ENCODE data around the gene ACAT2. TPM values are rescaled to one million over a fixed set of nuclear protein-coding genes. Genes with fewer than 3 reads are reported as not detected.
"Not testable (repeated sequence)": the region's sequence is repeated elsewhere in the genome, so short reads cannot be mapped to it uniquely, and the experiment has no call there.

The ACAT2 gene
- total and polyA plus RNA-seq, 2 donors (not counting 1 experiment from before 2014, with no cell fraction given): 6.5 to 31.1 TPM

DNA sequence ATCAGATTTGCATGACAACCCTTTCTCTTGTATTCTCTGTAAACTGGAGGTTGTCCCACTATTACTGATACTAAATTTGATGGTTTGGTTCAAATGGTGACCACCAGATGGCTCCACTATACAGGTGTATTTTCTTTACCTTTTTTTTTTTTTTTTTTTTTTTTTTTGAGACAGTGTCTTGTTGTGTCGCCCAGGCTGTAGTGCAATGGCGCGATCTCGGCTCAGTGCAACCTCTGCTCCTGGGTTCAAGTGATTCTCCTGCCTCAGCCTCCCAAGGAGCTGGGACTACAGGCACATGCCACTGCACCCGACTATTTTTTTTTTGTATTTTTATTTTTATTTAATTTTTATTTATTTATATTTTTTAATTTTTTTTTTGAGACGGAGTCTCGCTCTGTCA lies 41.1 kb upstream of the ACAT2 start:
- TF ChIP-seq CTCF (IDR thresholded peaks at IDR 0.05) (peak; percentile 77), EZH2 (IDR thresholded peaks at IDR 0.05; ENCODE audit: borderline replicate concordance, insufficient read depth, low read depth, low read length, poor library complexity, severe bottlenecking) (no peak)
- H3K9me3 Mint-ChIP-seq (ENCODE audit: insufficient read depth): no peaks in the 10 kb centered on the region

GRCh38 chr6:159721981-159722380 lies 39.9 kb upstream of the ACAT2 start:
- H3K27me3 ChIP-seq (replicated peaks in 1 of 4; ENCODE audit: control extremely low read depth in 1 of 4, control insufficient read depth in 3 of 4, insufficient read depth in 4 of 4, low read length in 3 of 4); H3K9ac ChIP-seq (ENCODE audit: low read length); H2AFZ ChIP-seq (ENCODE audit: insufficient read depth, low read depth, low read length, poor library complexity, severe bottlenecking); H3K9me3 ChIP-seq (ENCODE audit: control extremely low read depth in 1 of 3, control insufficient read depth in 2 of 3, insufficient read depth in 1 of 3, low read length in 2 of 3); H3K4me1 ChIP-seq (ENCODE audit: control insufficient read depth in 2 of 2, insufficient read depth in 2 of 2, low read length in 2 of 2); H3K4me3 ChIP-seq (ENCODE audit: control extremely low read depth in 1 of 5, extremely low read depth in 1 of 5, insufficient read depth in 1 of 5, low read depth in 2 of 5, low read length in 4 of 5); H3K4me3 Mint-ChIP-seq; H3K27ac Mint-ChIP-seq; H3K27me3 Mint-ChIP-seq; H3K27ac ChIP-seq (ENCODE audit: low read length in 2 of 2); ATAC-seq (ENCODE audit: low read depth); H4K20me1 ChIP-seq (ENCODE audit: control insufficient read depth, insufficient read depth, low read length, poor library complexity, severe bottlenecking); H3K36me3 ChIP-seq (replicated peaks in 1 of 2; ENCODE audit: control extremely low read depth in 1 of 2, control insufficient read depth in 1 of 2, extremely low read depth in 1 of 2, insufficient read depth in 2 of 2, low read length in 1 of 2); POLR2A ChIA-PET; H3K4me2 ChIP-seq (replicated peaks; ENCODE audit: low read depth, low read length, poor library complexity, severe bottlenecking); H3K9me3 Mint-ChIP-seq (ENCODE audit: insufficient read depth); DNase-seq: not testable (repeated sequence)
- H3K79me2 ChIP-seq (ENCODE audit: control insufficient read depth, insufficient read depth, low read length): peaks cover 65% of the 10 kb centered on the region
- 100% methylated on average over 2 of the region's 3 CpGs for WGBS (ENCODE audit: insufficient coverage)
- intact Hi-C loops (cut with micrococcal nuclease): loop anchor here (5.0 kb wide), 1 partner anchor 735 kb away; no protein-coding TSS in a partner anchor
- CTCF ChIA-PET: interaction anchor here (1.2 to 2.0 kb wide), 3 partner anchors 17 to 31 kb away, joined by 4 to 10 read pairs (median 5); no protein-coding TSS in a partner anchor
- peaks cover 12% of the 10 kb centered on the region for H3K4me1 Mint-ChIP-seq

More for the DNA sequence above, 41.1 kb upstream of the ACAT2 start:
- DNase-seq (peak; percentile 77), ATAC-seq (ENCODE audit: low read depth) (peak; percentile 57)
- H3K36me3 ChIP-seq (replicated peaks in 1 of 2; ENCODE audit: control extremely low read depth in 1 of 2, control insufficient read depth in 1 of 2, extremely low read depth in 1 of 2, insufficient read depth in 2 of 2, low read length in 1 of 2): peaks cover 0 to 8% of the 10 kb centered on the region in 2 experiments
- H3K27me3 Mint-ChIP-seq: no peaks in the 10 kb centered on the region
- H3K9ac ChIP-seq (ENCODE audit: low read length): no peak overlapping the region
- H3K9me3 ChIP-seq (ENCODE audit: control extremely low read depth in 1 of 3, control insufficient read depth in 2 of 3, insufficient read depth in 1 of 3, low read length in 2 of 3): no peaks in the 10 kb centered on the region
- no peak overlapping the region for H2AFZ ChIP-seq (ENCODE audit: insufficient read depth, low read depth, low read length, poor library complexity, severe bottlenecking)
- H3K79me2 ChIP-seq (ENCODE audit: control insufficient read depth, insufficient read depth, low read length): peaks cover 62% of the 10 kb centered on the region
- no peak overlapping the region for H3K27ac Mint-ChIP-seq
- H3K4me1 ChIP-seq (ENCODE audit: control insufficient read depth in 2 of 2, insufficient read depth in 2 of 2, low read length in 2 of 2): peaks cover 0 to under 1% of the 10 kb centered on the region in 2 donors
- ChIA-PET POLR2A (interaction anchor here (0.7 kb wide), 2 partner anchors 134 to 813 kb away, joined by 3 to 4 read pairs; no protein-coding TSS in a partner anchor), CTCF (interaction anchor here (0.7 to 2.0 kb wide), 25 partner anchors 8 to 1121 kb away, joined by 3 to 10 read pairs (median 4); partner anchors contain the start of genes MRPL18 and SOD2)
- H4K20me1 ChIP-seq (ENCODE audit: control insufficient read depth, insufficient read depth, low read length, poor library complexity, severe bottlenecking): no peaks in the 10 kb centered on the region
- no peak overlapping the region for H3K4me2 ChIP-seq (replicated peaks; ENCODE audit: low read depth, low read length, poor library complexity, severe bottlenecking)
- no CpG with 5 or more reads among the region's 7 CpGs for WGBS (ENCODE audit: insufficient coverage)
- no peak overlapping the region for H3K4me3 ChIP-seq (ENCODE audit: control extremely low read depth in 1 of 5, extremely low read depth in 1 of 5, insufficient read depth in 1 of 5, low read depth in 2 of 5, low read length in 4 of 5)
- H3K27ac ChIP-seq (ENCODE audit: low read length in 2 of 2): no peak overlapping the region
- no peak overlapping the region for H3K4me3 Mint-ChIP-seq
- H3K27me3 ChIP-seq (replicated peaks in 1 of 4; ENCODE audit: control extremely low read depth in 1 of 4, control insufficient read depth in 3 of 4, insufficient read depth in 4 of 4, low read length in 3 of 4): no peaks in the 10 kb centered on the region
- H3K4me1 Mint-ChIP-seq: peaks cover under 1% of the 10 kb centered on the region
- intact Hi-C loops (cut with micrococcal nuclease): loop anchor here (5.0 kb wide), 1 partner anchor 737 kb away; no protein-coding TSS in a partner anchor
